ENCODE data around the gene OR52K2.
A peak's percentile ranks its signal among the peaks of the same experiment; 100 is the strongest.

Gene OR52K2

GRCh38 chr11:4455419-4455818 lies 6.3 kb downstream of the OR52K2 start:
- Histone ChIP-seq H3K4me3 (ENCODE audit: low read length) (no peak overlapping the region), H3K4me1 (ENCODE audit: control insufficient read depth, insufficient read depth, low read length) (no peaks in the 10 kb centered on the region), H3K9me3 (ENCODE audit: control insufficient read depth, low read length) (peaks cover 8% of the 10 kb centered on the region), H3K36me3 (ENCODE audit: control insufficient read depth, insufficient read depth, low read length, severe bottlenecking) (no peaks in the 10 kb centered on the region), H3K27me3 (replicated peaks; ENCODE audit: control insufficient read depth, insufficient read depth, low read length) (no peaks in the 10 kb centered on the region), H3K9ac (ENCODE audit: low read length) (no peak overlapping the region)
- no peak for DNase-seq (ENCODE audit: low read depth)

GRCh38 chr11:4459500-4459899 lies 10.4 kb downstream of the OR52K2 start:
- no peak for DNase-seq (ENCODE audit: low read depth)
- H3K9me3 ChIP-seq (ENCODE audit: control insufficient read depth, low read length), result peaks cover 19% of the 10 kb centered on the region

GRCh38 chr11:4460151-4460550 lies 11.1 kb downstream of the OR52K2 start:
- DNase-seq (ENCODE audit: low read depth), result no peak
- H3K4me1 ChIP-seq (ENCODE audit: control insufficient read depth, insufficient read depth, low read length), result no peaks in the 10 kb centered on the region
- H3K27me3 ChIP-seq (replicated peaks; ENCODE audit: control insufficient read depth, insufficient read depth, low read length), result no peaks in the 10 kb centered on the region
- H3K9me3 ChIP-seq (ENCODE audit: control insufficient read depth, low read length), result peaks cover 24% of the 10 kb centered on the region
- no peaks in the 10 kb centered on the region for H3K36me3 ChIP-seq (ENCODE audit: control insufficient read depth, insufficient read depth, low read length, severe bottlenecking)
- no peak overlapping the region for H3K9ac ChIP-seq (ENCODE audit: low read length)
- H3K4me3 ChIP-seq (ENCODE audit: low read length), result no peak overlapping the region

More at GRCh38 chr11:4459500-4459899, 10.4 kb downstream of the OR52K2 start:
- Histone ChIP-seq H3K27me3 (replicated peaks; ENCODE audit: control insufficient read depth, insufficient read depth, low read length) (no peaks in the 10 kb centered on the region), H3K4me3 (ENCODE audit: low read length) (no peak overlapping the region), H3K9ac (ENCODE audit: low read length) (no peak overlapping the region), H3K4me1 (ENCODE audit: control insufficient read depth, insufficient read depth, low read length) (no peaks in the 10 kb centered on the region), H3K36me3 (ENCODE audit: control insufficient read depth, insufficient read depth, low read length, severe bottlenecking) (no peaks in the 10 kb centered on the region)

GRCh38 chr11:4464216-4465159 lies 15.4 kb downstream of the OR52K2 start:
- Histone ChIP-seq H3K4me3 (ENCODE audit: low read length) (no peak overlapping the region), H3K4me1 (ENCODE audit: control insufficient read depth, insufficient read depth, low read length) (no peaks in the 10 kb centered on the region), H3K27me3 (replicated peaks; ENCODE audit: control insufficient read depth, insufficient read depth, low read length) (no peaks in the 10 kb centered on the region), H3K9me3 (ENCODE audit: control insufficient read depth, low read length) (peaks cover 32% of the 10 kb centered on the region), H3K36me3 (ENCODE audit: control insufficient read depth, insufficient read depth, low read length, severe bottlenecking) (no peaks in the 10 kb centered on the region), H3K9ac (ENCODE audit: low read length) (no peak overlapping the region)
- no peak for DNase-seq (ENCODE audit: low read depth)

GRCh38 chr11:4465407-4465806 lies 16.3 kb downstream of the OR52K2 start:
- Histone ChIP-seq H3K36me3 (ENCODE audit: control insufficient read depth, insufficient read depth, low read length, severe bottlenecking) (no peaks in the 10 kb centered on the region), H3K9me3 (ENCODE audit: control insufficient read depth, low read length) (peaks cover 32% of the 10 kb centered on the region), H3K4me1 (ENCODE audit: control insufficient read depth, insufficient read depth, low read length) (no peaks in the 10 kb centered on the region), H3K27me3 (replicated peaks; ENCODE audit: control insufficient read depth, insufficient read depth, low read length) (no peaks in the 10 kb centered on the region), H3K4me3 (ENCODE audit: low read length) (no peak overlapping the region), H3K9ac (ENCODE audit: low read length) (no peak overlapping the region)
- DNase-seq (ENCODE audit: low read depth), result no peak

- H3K4me1 ChIP-seq (ENCODE audit: control insufficient read depth, insufficient read depth, low read length), result no peaks in the 10 kb centered on the region
- no peaks in the 10 kb centered on the region for H3K27me3 ChIP-seq (replicated peaks; ENCODE audit: control insufficient read depth, insufficient read depth, low read length)
Measured at GRCh38 chr11:4466131-4466870, 17.2 kb downstream of the OR52K2 start.

GRCh38 chr11:4466871-4467442 lies 17.9 kb downstream of the OR52K2 start:
- H3K4me1 ChIP-seq (ENCODE audit: control insufficient read depth, insufficient read depth, low read length), result no peaks in the 10 kb centered on the region
- no peaks in the 10 kb centered on the region for H3K36me3 ChIP-seq (ENCODE audit: control insufficient read depth, insufficient read depth, low read length, severe bottlenecking)
- H3K9me3 ChIP-seq (ENCODE audit: control insufficient read depth, low read length), result peaks cover 32% of the 10 kb centered on the region
- no peak overlapping the region for H3K4me3 ChIP-seq (ENCODE audit: low read length)
- no peak for DNase-seq (ENCODE audit: low read depth)
- no peak overlapping the region for H3K9ac ChIP-seq (ENCODE audit: low read length)
- H3K27me3 ChIP-seq (replicated peaks; ENCODE audit: control insufficient read depth, insufficient read depth, low read length), result no peaks in the 10 kb centered on the region

More at GRCh38 chr11:4466131-4466870, 17.2 kb downstream of the OR52K2 start:
- Histone ChIP-seq H3K9ac (ENCODE audit: low read length) (no peak overlapping the region), H3K36me3 (ENCODE audit: control insufficient read depth, insufficient read depth, low read length, severe bottlenecking) (no peaks in the 10 kb centered on the region), H3K4me3 (ENCODE audit: low read length) (no peak overlapping the region), H3K9me3 (ENCODE audit: control insufficient read depth, low read length) (peaks cover 32% of the 10 kb centered on the region)
- DNase-seq (ENCODE audit: low read depth), result no peak

GRCh38 chr11:4467811-4468606 lies 18.9 kb downstream of the OR52K2 start:
- H3K27me3 ChIP-seq (replicated peaks; ENCODE audit: control insufficient read depth, insufficient read depth, low read length), result no peaks in the 10 kb centered on the region
- H3K4me3 ChIP-seq (ENCODE audit: low read length), result no peak overlapping the region
- no peak for DNase-seq (ENCODE audit: low read depth)
- peaks cover 31% of the 10 kb centered on the region for H3K9me3 ChIP-seq (ENCODE audit: control insufficient read depth, low read length)
- H3K36me3 ChIP-seq (ENCODE audit: control insufficient read depth, insufficient read depth, low read length, severe bottlenecking), result no peaks in the 10 kb centered on the region
- H3K9ac ChIP-seq (ENCODE audit: low read length), result no peak overlapping the region
- H3K4me1 ChIP-seq (ENCODE audit: control insufficient read depth, insufficient read depth, low read length), result no peaks in the 10 kb centered on the region

GRCh38 chr11:4479644-4480043 lies 30.5 kb downstream of the OR52K2 start:
- H3K4me1 ChIP-seq (ENCODE audit: control insufficient read depth, insufficient read depth, low read length), result peaks cover 5% of the 10 kb centered on the region
- DNase-seq (ENCODE audit: low read depth), result no peak
- H3K9ac ChIP-seq (ENCODE audit: low read length), result no peak overlapping the region
- H3K27me3 ChIP-seq (replicated peaks; ENCODE audit: control insufficient read depth, insufficient read depth, low read length), result no peaks in the 10 kb centered on the region
- H3K4me3 ChIP-seq (ENCODE audit: low read length), result no peak overlapping the region
- no peaks in the 10 kb centered on the region for H3K36me3 ChIP-seq (ENCODE audit: control insufficient read depth, insufficient read depth, low read length, severe bottlenecking)
- no peaks in the 10 kb centered on the region for H3K9me3 ChIP-seq (ENCODE audit: control insufficient read depth, low read length)

- DNase-seq (ENCODE audit: low read depth), result peak; percentile 22
- H3K4me3 ChIP-seq (ENCODE audit: low read length), result no peak overlapping the region
- peaks cover 5% of the 10 kb centered on the region for H3K4me1 ChIP-seq (ENCODE audit: control insufficient read depth, insufficient read depth, low read length)
- H3K36me3 ChIP-seq (ENCODE audit: control insufficient read depth, insufficient read depth, low read length, severe bottlenecking), result no peaks in the 10 kb centered on the region
- no peak overlapping the region for H3K9ac ChIP-seq (ENCODE audit: low read length)
- H3K27me3 ChIP-seq (replicated peaks; ENCODE audit: control insufficient read depth, insufficient read depth, low read length), result no peaks in the 10 kb centered on the region
- H3K9me3 ChIP-seq (ENCODE audit: control insufficient read depth, low read length), result no peaks in the 10 kb centered on the region
Measured at GRCh38 chr11:4480577-4481239, 31.6 kb downstream of the OR52K2 start.
